GM10248 (cell line): ENCODE measurements around the gene MEA1.

ENCODE experiments used
- CTCF ChIA-PET: fragments of 300-600 bp; sonication (Branson Sonifier 250); formaldehyde crosslinking; extraction: SDS; loops from one replicate; lab custom pipeline; 2021; ENCODE audit warnings: antibody characterized with exemption; lab: Yijun Ruan, JAX
- POLR2A ChIA-PET: fragments of 350-650 bp; sonication (Branson Sonifier 250); formaldehyde crosslinking; extraction: SDS; loops from one replicate; lab custom pipeline; 2020; ENCODE audit warnings: antibody characterized with exemption; lab: Yijun Ruan, JAX
- DNase-seq: peaks from one replicate; pipeline ENCODE4 v3.0.0; 2012; ENCODE audit errors: extremely low spot score
- CTCF ChIP-seq: IDR thresholded peaks from 2 replicates; pipeline ENCODE4 v1.5.1; 2012; ENCODE audit warnings: mild to moderate bottlenecking, low read depth; ENCODE audit errors: extremely low read depth, missing control alignments, control extremely low read depth

Gene MEA1

DNA sequence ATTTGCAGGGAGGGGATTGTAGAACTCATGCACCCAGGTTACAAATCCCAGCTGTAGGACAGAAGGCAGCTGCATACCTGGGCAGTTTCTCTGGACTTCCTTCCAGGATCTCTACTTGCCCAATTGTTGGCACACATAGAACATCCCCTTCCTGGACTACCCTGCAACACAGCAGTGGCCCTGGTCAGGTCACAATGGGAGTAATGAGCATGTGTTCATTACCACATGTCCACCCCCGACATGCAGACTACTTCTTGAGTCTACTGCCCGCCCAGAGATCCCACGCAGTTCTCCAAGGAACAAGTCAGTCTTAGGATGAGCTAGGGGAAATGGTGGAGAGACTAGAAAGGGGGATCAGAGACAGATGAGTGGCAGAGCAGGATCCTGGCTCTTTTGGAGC, 39.8 kb downstream of the MEA1 start:
- CTCF ChIA-PET = interaction anchor here (1.3 to 3.3 kb wide), 3 partner anchors 10 to 67 kb away, joined by 4 to 14 read pairs (median 5); partner anchors contain the start of gene PPP2R5D
- DNase-seq = no peak
- POLR2A ChIA-PET = no interaction called here
- no peak for TF ChIP-seq CTCF

DNA sequence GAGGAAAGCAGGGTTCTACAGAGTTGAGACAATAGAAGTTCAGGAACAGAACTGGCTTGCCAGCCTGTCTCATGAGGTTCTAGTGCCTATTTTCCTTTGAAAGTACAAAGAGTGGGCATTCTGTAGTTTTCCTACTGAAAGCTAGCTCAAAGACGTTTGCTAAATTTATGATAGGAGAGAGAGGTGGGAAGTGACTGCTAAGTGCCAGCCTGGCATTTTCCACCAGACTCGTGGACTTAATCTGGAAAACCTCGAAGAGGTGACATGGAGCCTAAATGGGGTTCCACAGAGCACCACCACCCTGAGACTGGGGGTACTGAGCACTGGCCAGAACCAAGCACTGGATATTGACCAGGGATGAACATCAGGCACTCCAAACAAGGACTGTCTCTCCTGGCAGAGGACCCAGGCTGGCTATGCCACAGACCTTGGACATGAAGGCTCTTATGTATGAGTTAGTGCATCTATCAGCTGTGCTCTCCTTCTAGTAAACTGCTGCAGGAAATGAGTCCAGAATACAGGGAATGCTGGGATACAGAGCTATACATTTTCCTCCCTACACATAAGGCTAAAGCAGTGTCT, 41.9 kb downstream of the MEA1 start:
- no peak for DNase-seq
- ChIA-PET POLR2A (no interaction called here), CTCF (interaction anchor here (0.7 to 3.3 kb wide), 5 partner anchors 8 to 245 kb away, joined by 3 to 14 read pairs (median 3); no protein-coding TSS in a partner anchor)
- no peak for TF ChIP-seq CTCF

DNA sequence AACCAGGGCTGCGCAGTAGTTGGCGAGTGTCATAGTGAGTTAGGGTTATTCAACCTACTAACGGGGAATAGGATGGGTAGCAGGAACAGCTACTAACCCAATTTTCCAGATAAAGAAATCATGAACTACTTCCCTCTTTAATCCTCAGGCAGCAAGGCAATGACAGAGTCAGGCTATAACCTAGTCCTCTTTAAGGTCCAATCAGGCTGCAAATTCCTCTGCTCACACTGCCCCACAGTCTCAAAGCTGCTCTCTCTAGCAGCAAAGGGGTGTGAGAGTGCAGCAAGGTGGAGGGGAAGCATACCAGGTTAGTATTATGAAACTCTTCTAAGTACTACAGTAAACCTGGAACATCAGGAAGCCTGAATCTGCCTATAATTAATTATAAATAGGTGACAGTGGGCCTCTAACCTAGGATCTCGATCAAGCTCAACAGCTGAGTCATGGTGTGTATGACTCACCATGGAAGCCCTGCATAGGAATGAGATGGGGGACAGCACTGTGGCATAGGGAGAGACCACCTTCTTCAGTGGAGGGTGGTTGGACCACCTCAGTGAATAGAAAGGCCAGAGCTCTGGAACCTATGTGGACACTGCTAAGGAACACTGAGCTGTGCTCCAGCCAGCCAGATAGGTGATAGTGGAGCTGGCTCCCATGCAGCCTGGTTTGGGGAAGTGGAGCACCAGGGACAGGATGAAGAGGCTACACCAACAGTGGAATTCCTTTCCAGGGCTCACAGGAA, 42.7 kb downstream of the MEA1 start:
- DNase-seq = no peak
- CTCF ChIA-PET = interaction anchor here (1.0 to 3.3 kb wide), 5 partner anchors 7 to 173 kb away, joined by 3 to 14 read pairs (median 4); no protein-coding TSS in a partner anchor

DNA sequence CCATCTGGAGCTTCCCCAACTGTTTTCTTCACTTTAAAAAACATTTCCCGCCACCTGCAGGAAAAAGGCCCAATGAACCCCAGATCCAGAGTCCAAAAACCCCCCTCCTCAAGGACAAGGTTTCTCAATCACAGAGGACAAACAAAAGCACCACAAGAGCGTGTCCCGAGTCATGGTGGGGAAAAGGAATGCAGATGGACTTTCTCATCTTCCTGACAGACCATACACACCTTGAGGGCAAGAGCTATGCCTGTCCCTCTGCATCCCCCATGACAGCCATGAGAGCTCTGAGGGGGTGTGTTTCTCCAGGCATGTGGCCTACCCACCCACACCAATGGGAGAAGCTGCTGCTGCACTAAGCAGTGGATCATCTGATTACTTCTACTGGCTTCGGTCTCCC, 43.8 kb downstream of the MEA1 start:
- no peak for DNase-seq
- ChIA-PET CTCF (interaction anchor here (1.8 to 1.9 kb wide), 2 partner anchors 10 to 173 kb away, joined by 4 read pairs; no protein-coding TSS in a partner anchor), POLR2A (interaction anchor here (0.9 kb wide), 1 partner anchor 14 kb away, joined by 3 read pairs; the partner anchor contains the start of gene PPP2R5D)
- no peak for TF ChIP-seq CTCF

More for the DNA sequence above, 42.7 kb downstream of the MEA1 start:
- TF ChIP-seq CTCF = no peak
- POLR2A ChIA-PET = no interaction called here

DNA sequence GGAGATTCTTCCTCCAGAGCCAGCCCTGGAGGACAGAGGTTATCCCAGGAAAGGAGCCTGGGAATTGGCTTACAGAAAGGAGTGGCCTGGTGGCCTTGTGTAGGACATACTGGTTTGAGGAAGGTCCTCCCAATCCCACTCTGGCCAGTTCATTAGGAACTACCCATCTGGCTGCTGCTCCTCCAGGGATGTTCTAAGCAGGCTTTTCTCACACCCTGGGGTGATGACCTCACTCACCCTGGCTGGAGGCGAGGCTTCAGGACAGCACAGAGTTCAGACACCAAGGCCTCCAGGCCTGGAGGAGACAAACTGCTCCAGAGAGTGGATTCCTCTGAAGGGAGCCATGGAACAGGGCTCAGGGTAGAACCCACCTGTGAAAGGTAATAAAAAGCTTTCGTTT, 44.3 kb downstream of the MEA1 start:
- TF ChIP-seq CTCF = no peak
- ChIA-PET POLR2A (interaction anchor here (0.6 to 0.9 kb wide), 2 partner anchors 13 to 15 kb away, joined by 3 read pairs; partner anchors contain the start of gene PPP2R5D), CTCF (interaction anchor here (1.9 kb wide), 1 partner anchor 173 kb away, joined by 4 read pairs; no protein-coding TSS in a partner anchor)
- DNase-seq = no peak

DNA sequence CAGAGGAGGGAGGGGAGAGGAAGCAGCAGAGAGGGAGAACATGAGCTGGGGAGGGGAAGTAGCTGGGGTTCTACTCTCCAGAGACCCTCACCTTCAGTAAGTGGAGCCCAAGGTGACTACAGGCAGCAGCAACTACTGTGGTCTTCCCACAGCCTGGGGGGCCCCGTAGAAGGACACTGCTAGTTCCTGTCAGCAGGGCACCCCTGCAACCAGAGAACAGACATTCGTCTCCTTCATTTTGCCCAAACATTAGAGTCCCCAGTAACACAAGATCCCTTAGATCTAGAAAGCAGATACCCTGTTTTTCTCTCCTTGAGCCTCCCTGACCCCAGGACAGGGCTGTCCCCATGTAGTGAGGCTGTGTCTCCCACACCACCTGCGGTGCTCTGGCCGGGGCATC, 45.0 kb downstream of the MEA1 start:
- ChIA-PET CTCF (no interaction called here), POLR2A (no interaction called here)
- TF ChIP-seq CTCF = no peak
- no peak for DNase-seq
